DMS53 (cell line): Measurements from ENCODE around the gene HSDL2.
A peak's percentile ranks its signal among the peaks of the same experiment; 100 is the strongest.
"Not testable (repeated sequence)": the region's sequence is repeated elsewhere in the genome, so short reads cannot be mapped to it uniquely, and the experiment has no call there.

Source experiments
- DNase-seq: peaks from one replicate; lab custom pipeline; 2025; lab: John Stamatoyannopoulos, UW

Gene HSDL2

GRCh38 chr9:112501287-112501686, 121.4 kb downstream of the HSDL2 start:
- DNase-seq, result no peak

GRCh38 chr9:112502175-112502946, 122.5 kb downstream of the HSDL2 start:
- DNase-seq, result no peak

GRCh38 chr9:112503170-112503569, 123.3 kb downstream of the HSDL2 start:
- DNase-seq, result peak; percentile 3

GRCh38 chr9:112505086-112505485, 125.2 kb downstream of the HSDL2 start:
- no peak for DNase-seq

GRCh38 chr9:112505607-112506006, 125.7 kb downstream of the HSDL2 start:
- no peak for DNase-seq

- DNase-seq, result no peak
Measured at GRCh38 chr9:112506571-112506970, 126.7 kb downstream of the HSDL2 start.

- no peak for DNase-seq
Measured at GRCh38 chr9:112507001-112507680, 127.2 kb downstream of the HSDL2 start.

- no peak for DNase-seq
Measured at GRCh38 chr9:112508377-112508776, 128.5 kb downstream of the HSDL2 start.

- not testable (repeated sequence) for DNase-seq
Measured at GRCh38 chr9:112512377-112512776, 132.5 kb downstream of the HSDL2 start.

GRCh38 chr9:112516769-112517168, 136.9 kb downstream of the HSDL2 start:
- DNase-seq, result no peak

- no peak for DNase-seq
Measured at GRCh38 chr9:112520069-112520468, 140.2 kb downstream of the HSDL2 start.

GRCh38 chr9:112520656-112521055, 140.7 kb downstream of the HSDL2 start:
- DNase-seq, result no peak
